SK-N-SH treated with all-trans-retinoic acid at 6 μM for 48 hours (cell line): ENCODE results near the gene NECAB3.

Experiments
- ATAC-seq: fragments of 200-7000 bp; cut with Tn5 transposase; 3 replicates; pipeline ENCODE4 v1.9.1; 2020; ENCODE audit warnings: mild to moderate bottlenecking, moderate library complexity
- ARNTL ChIP-seq: fragments of 450-650 bp; formaldehyde crosslinking; IDR thresholded peaks from 2 replicates; pipeline ENCODE4 v1.5.0; 2020; ENCODE audit warnings: low read depth, mild to moderate bottlenecking, moderate library complexity, borderline replicate concordance
- BACH2 ChIP-seq: fragments of 250-450 bp; sonication (Bioruptor Pico); IDR thresholded peaks from 2 replicates; pipeline ENCODE4 v1.9.0; 2021; ENCODE audit warnings: mild to moderate bottlenecking, borderline replicate concordance
- CREB5 ChIP-seq: fragments of 250-450 bp; sonication (Bioruptor Pico); IDR thresholded peaks from 2 replicates; pipeline ENCODE4 v1.5.1; 2020; ENCODE audit warnings: low read depth, mild to moderate bottlenecking, moderate library complexity
- CSDC2 ChIP-seq: fragments of 250-450 bp; sonication (Bioruptor Pico); IDR thresholded peaks from 2 replicates; pipeline ENCODE4 v1.5.0; 2020; ENCODE audit warnings: mild to moderate bottlenecking, moderate library complexity
- CSRNP3 ChIP-seq: fragments of 250-450 bp; sonication (Bioruptor Pico); IDR thresholded peaks from 2 replicates; pipeline ENCODE4 v1.5.1; 2021; ENCODE audit warnings: mild to moderate bottlenecking, moderate library complexity
- ESRRG ChIP-seq: fragments of 250-450 bp; sonication (Bioruptor Pico); IDR thresholded peaks from 2 replicates; pipeline ENCODE4 v1.6.1; 2021; ENCODE audit warnings: mild to moderate bottlenecking
- GLIS3 ChIP-seq: fragments of 250-450 bp; sonication (Bioruptor Pico); IDR thresholded peaks from 2 replicates; pipeline ENCODE4 v1.5.0; 2020; ENCODE audit warnings: mild to moderate bottlenecking, moderate library complexity
- OSR1 ChIP-seq: fragments of 250-450 bp; sonication (Bioruptor Pico); IDR thresholded peaks from 2 replicates; pipeline ENCODE4 v1.8.0; 2022; ENCODE audit warnings: moderate library complexity, mild to moderate bottlenecking, inconsistent platforms
- PATZ1 ChIP-seq: fragments of 250-450 bp; sonication (Bioruptor Pico); IDR thresholded peaks from 2 replicates; pipeline ENCODE4 v1.8.0; 2020; ENCODE audit warnings: mild to moderate bottlenecking, moderate library complexity, borderline replicate concordance
- POU6F1 ChIP-seq: fragments of 250-450 bp; sonication (Bioruptor Pico); IDR thresholded peaks from 2 replicates; pipeline ENCODE4 v1.8.0; 2021; ENCODE audit warnings: low read depth, mild to moderate bottlenecking, moderate library complexity, borderline replicate concordance
- PPARA ChIP-seq: fragments of 250-450 bp; sonication (Bioruptor Pico); IDR thresholded peaks from 2 replicates; pipeline ENCODE4 v1.5.0; 2020; ENCODE audit warnings: mild to moderate bottlenecking, borderline replicate concordance
- RARB ChIP-seq: fragments of 250-450 bp; sonication (Bioruptor Pico); IDR thresholded peaks from 2 replicates; pipeline ENCODE4 v1.8.0; 2021; ENCODE audit warnings: mild to moderate bottlenecking, moderate library complexity
- SNAI2 ChIP-seq: fragments of 250-450 bp; sonication (Bioruptor Pico); IDR thresholded peaks from 2 replicates; pipeline ENCODE4 v1.5.0; 2020; ENCODE audit warnings: mild to moderate bottlenecking, moderate library complexity
- TCF4 ChIP-seq: fragments of 250-450 bp; sonication (Bioruptor Pico); IDR thresholded peaks from 2 replicates; pipeline ENCODE4 v1.8.0; 2021; ENCODE audit warnings: mild to moderate bottlenecking, moderate library complexity, borderline replicate concordance
- TOX ChIP-seq: fragments of 250-450 bp; sonication (Bioruptor Pico); IDR thresholded peaks from 2 replicates; pipeline ENCODE4 v1.8.0; 2021; ENCODE audit warnings: mild to moderate bottlenecking, moderate library complexity, borderline replicate concordance
- ZC3H10 ChIP-seq: fragments of 250-450 bp; sonication (Bioruptor Pico); IDR thresholded peaks from 2 replicates; pipeline ENCODE4 v1.5.1; 2021; ENCODE audit warnings: mild to moderate bottlenecking, moderate library complexity
- ZFP3 ChIP-seq: fragments of 250-450 bp; sonication (Bioruptor Pico); IDR thresholded peaks from 2 replicates; pipeline ENCODE4 v1.5.0; 2020; ENCODE audit warnings: mild to moderate bottlenecking, moderate library complexity
- ZFP30 ChIP-seq: fragments of 450-650 bp; formaldehyde crosslinking; IDR thresholded peaks from 2 replicates; pipeline ENCODE4 v1.5.0; 2022; ENCODE audit warnings: mild to moderate bottlenecking, moderate library complexity
- ZNF565 ChIP-seq: fragments of 450-650 bp; formaldehyde crosslinking; conservative IDR thresholded peaks from 2 replicates; pipeline ENCODE4 v1.5.0; 2020; ENCODE audit warnings: low read depth, mild to moderate bottlenecking, moderate library complexity
- ZNF70 ChIP-seq: fragments of 450-650 bp; formaldehyde crosslinking; IDR thresholded peaks from 2 replicates; pipeline ENCODE4 v1.5.0; 2020; ENCODE audit warnings: mild to moderate bottlenecking, moderate library complexity
- ZNF8 ChIP-seq: fragments of 450-650 bp; formaldehyde crosslinking; IDR thresholded peaks from 2 replicates; pipeline ENCODE4 v1.5.0; 2020; ENCODE audit warnings: mild to moderate bottlenecking, moderate library complexity

Gene NECAB3

GRCh38 chr20:33657704-33658095 is 16.5 kb downstream of the NECAB3 start (continued):
- no peak for TF ChIP-seq ARNTL (CRISPR knock-in tag)
- TF ChIP-seq BACH2 (CRISPR knock-in tag), result no peak
- no peak for TF ChIP-seq CSRNP3

- TF ChIP-seq BACH2 (CRISPR knock-in tag) (no peak), ARNTL (CRISPR knock-in tag) (no peak), ZNF565 (CRISPR knock-in tag) (no peak), TOX (no peak), RARB (CRISPR knock-in tag) (no peak), SNAI2 (no peak), ZNF8 (CRISPR knock-in tag) (no peak)
- no peak for ATAC-seq
Measured at GRCh38 chr20:33656783-33657703, 17.2 kb downstream of the NECAB3 start.

- no peak for TF ChIP-seq CSRNP3
- TF ChIP-seq ZNF70 (CRISPR knock-in tag), result no peak
- TF ChIP-seq PATZ1 (CRISPR knock-in tag), result no peak
- no peak for TF ChIP-seq OSR1 (CRISPR knock-in tag)
- TF ChIP-seq TOX, result no peak
- ATAC-seq, result no peak
Measured at GRCh38 chr20:33656010-33656782, 18.0 kb downstream of the NECAB3 start.

GRCh38 chr20:33655164-33655563 is 19.1 kb downstream of the NECAB3 start:
- no peak for ATAC-seq
- TF ChIP-seq TCF4 (CRISPR knock-in tag) (no peak), CSRNP3 (no peak), ZNF70 (CRISPR knock-in tag) (no peak), OSR1 (CRISPR knock-in tag) (no peak)
- TF ChIP-seq, all 23 proteins: peak for 0

GRCh38 chr20:33654680-33655161 is 19.5 kb downstream of the NECAB3 start:
- ATAC-seq, result no peak
- no peak for TF ChIP-seq CREB5
- TF ChIP-seq ZC3H10, result no peak
- TF ChIP-seq ZNF565 (CRISPR knock-in tag), result no peak
- TF ChIP-seq TCF4 (CRISPR knock-in tag), result no peak
- TF ChIP-seq CSDC2 (CRISPR knock-in tag), result no peak
- TF ChIP-seq ZNF8 (CRISPR knock-in tag), result no peak
- TF ChIP-seq ESRRG (CRISPR knock-in tag), result no peak
- TF ChIP-seq RARB (CRISPR knock-in tag), result no peak
- TF ChIP-seq PPARA (CRISPR knock-in tag), result no peak
- TF ChIP-seq POU6F1 (CRISPR knock-in tag), result no peak
- no peak for TF ChIP-seq ZFP3 (CRISPR knock-in tag)
- no peak for TF ChIP-seq GLIS3
- no peak for TF ChIP-seq ZFP30 (CRISPR knock-in tag)
- no peak for TF ChIP-seq BACH2 (CRISPR knock-in tag)
